HepG2 (cell line): ENCODE results near the gene HIC1. TPM values are rescaled to one million over a fixed set of nuclear protein-coding genes. Genes with fewer than 3 reads are reported as not detected.

ENCODE experiments used
- ATAC-seq: fragments of 200-7000 bp; cut with Tn5 transposase; 3 replicates; pipeline ENCODE4 v1.9.1; 2020; ENCODE audit warnings: mild to moderate bottlenecking, moderate library complexity
- BruUV-seq: library from RNA; stranded (reverse); fragments of 400-500 nt; replicated peaks from 2 replicates; lab custom pipeline; 2021; lab: Mats Ljungman, UMichigan
- CTCF ChIA-PET: fragments of 300-600 bp; formaldehyde crosslinking; extraction: SDS; loops from one replicate; lab custom pipeline; 2021; ENCODE audit warnings: low total read pairs, inconsistent platforms, low intra/inter-chr PET ratio; lab: Yijun Ruan, JAX
- POLR2A ChIA-PET: fragments of 350-600 bp; sonication (Branson Sonifier 250); formaldehyde crosslinking; loops from one replicate; lab custom pipeline; 2020; ENCODE audit warnings: antibody characterized with exemption, inconsistent platforms; lab: Yijun Ruan, JAX
- DNase-seq: peaks from one replicate; pipeline ENCODE4 v3.0.0-alpha.2; 2015; ENCODE audit warnings: low spot score
- FAIRE-seq: peaks from 3 replicates; lab custom pipeline; 2011; peaks lifted over from hg19 to GRCh38; lab: Jason Lieb, UNC
- H2AFZ ChIP-seq: one replicate; pipeline ENCODE4 v1.6.1; 2011; ENCODE audit warnings: low read length, inconsistent platforms
- H3K27ac ChIP-seq: fragments of 300-600 bp; 3 replicates; pipeline ENCODE4 v1.8.0; 2011; ENCODE audit warnings: mixed run types, mild to moderate bottlenecking, mixed read lengths, low read length, inconsistent platforms; ENCODE audit not compliant: insufficient read depth; ENCODE audit errors: extremely low read length
- H3K27me3 ChIP-seq, 2 experiments: fragments of 200-600 bp in 1 of 2; 2 replicates in 1 of 2; 3 replicates in 1 of 2; pipeline versions ENCODE4 v1.6.0 to v1.8.0; 2011; ENCODE audit warnings: low read length in 2 of 2, mild to moderate bottlenecking in 2 of 2, moderate library complexity in 2 of 2, inconsistent platforms in 1 of 2; ENCODE audit not compliant: insufficient read depth in 2 of 2, control insufficient read depth in 1 of 2
- H3K36me3 ChIP-seq, 2 experiments: fragments of 200-600 bp in 1 of 2; replicated peaks in 1 of 2; 2 replicates in 1 of 2; 3 replicates in 1 of 2; pipeline versions ENCODE4 v1.5.1 to v1.8.0; 2011; ENCODE audit warnings: low read length in 2 of 2, inconsistent platforms in 1 of 2; ENCODE audit not compliant: insufficient read depth in 2 of 2, control insufficient read depth in 1 of 2
- H3K4me1 ChIP-seq: 2 replicates; pipeline ENCODE4 v1.5.1; 2012; ENCODE audit warnings: low read length, inconsistent platforms; ENCODE audit not compliant: insufficient read depth
- H3K4me2 ChIP-seq: 2 replicates; pipeline ENCODE4 v1.6.0; 2011; ENCODE audit warnings: low read depth, low read length, inconsistent platforms
- H3K4me3 ChIP-seq, 3 experiments: fragments of 200-600 bp in 1 of 3; sonication (generic), shearing (Covaris generic) in 1 of 3; replicated peaks in 1 of 3; 2 replicates each; pipeline ENCODE4 v1.5.1; 2011 to 2016; ENCODE audit warnings: low read length in 3 of 3, inconsistent platforms in 2 of 3, low read depth in 2 of 3, mild to moderate bottlenecking in 2 of 3, control low read depth in 1 of 3, mixed read lengths in 1 of 3; ENCODE audit not compliant: insufficient read depth in 1 of 3
- H3K79me2 ChIP-seq: one replicate; pipeline ENCODE4 v1.6.1; 2011; ENCODE audit warnings: low read length, inconsistent platforms; ENCODE audit not compliant: insufficient read depth
- H3K9ac ChIP-seq: 2 replicates; pipeline ENCODE4 v1.6.0; 2011; ENCODE audit warnings: mild to moderate bottlenecking, low read depth, low read length, inconsistent platforms; ENCODE audit not compliant: insufficient read depth
- H3K9me3 ChIP-seq: 2 replicates; pipeline ENCODE4 v1.5.1; 2012; ENCODE audit warnings: mild to moderate bottlenecking, low read length
- H4K20me1 ChIP-seq: 2 replicates; pipeline ENCODE4 v1.6.0; 2011; ENCODE audit warnings: inconsistent platforms, mild to moderate bottlenecking, low read length, moderate library complexity; ENCODE audit not compliant: insufficient read depth
- BHLHE40 ChIP-seq: IDR thresholded peaks from 2 replicates; pipeline ENCODE4 v1.6.1; 2011; ENCODE audit warnings: low read length, improper control_type of control experiment
- ELK4 ChIP-seq: sonication (generic); formaldehyde crosslinking; IDR thresholded peaks from 2 replicates; pipeline ENCODE4 v1.9.0; 2021; ENCODE audit warnings: missing genetic modification reagents, borderline replicate concordance
- LCORL ChIP-seq, 2 experiments: fragments of 450-650 bp in 1 of 2; sonication (generic) in 1 of 2; formaldehyde crosslinking in 1 of 2; IDR thresholded peaks; 2 replicates each; pipeline versions ENCODE4 v1.5.0 to v1.6.1; 2017 to 2020; ENCODE audit warnings: antibody characterized with exemption in 1 of 2, missing genetic modification reagents in 1 of 2
- MTA3 ChIP-seq: sonication (generic); formaldehyde crosslinking; IDR thresholded peaks from 2 replicates; pipeline ENCODE4 v1.4.0; 2020; ENCODE audit warnings: missing genetic modification reagents
- MYC ChIP-seq: sonication (generic); formaldehyde crosslinking; IDR thresholded peaks from 2 replicates; pipeline ENCODE4 v1.9.0; 2021; ENCODE audit warnings: missing genetic modification reagents, borderline replicate concordance
- SMARCC2 ChIP-seq: fragments of 450-650 bp; IDR thresholded peaks from 2 replicates; pipeline ENCODE4 v1.6.1; 2017; ENCODE audit warnings: antibody characterized with exemption, mild to moderate bottlenecking
- ZNF878 ChIP-seq: sonication (generic); formaldehyde crosslinking; IDR thresholded peaks from 2 replicates; pipeline ENCODE4 v1.8.1; 2023; ENCODE audit warnings: mild to moderate bottlenecking, missing genetic modification reagents, moderate library complexity
- WGBS: methylation state at CpG from one replicate; pipeline ENCODE4 v1.1.6; 2017; ENCODE audit warnings: low lambda C conversion rate; 5-methylcytosine and 5-hydroxymethylcytosine counted together
- in situ Hi-C: cut with HindIII; loops from 2 replicates; pipeline ENCODE4 v1.10.0; 2017; ENCODE audit warnings: low pct_unique_long_range_greater_than_20kb; ENCODE audit not compliant: extremely low pct_ligation_motif_present
- intact Hi-C: fragments of 100-400 bp; cut with micrococcal nuclease; formaldehyde crosslinking; loops from one replicate; pipeline ENCODE4 v1.10.0; 2022; ENCODE audit not compliant: unreplicated experiment
- polyA plus RNA-seq, 8 experiments: library from polyadenylated mRNA; depleted of rRNA in 3 of 8; stranded (reverse) in 7 of 8; unstranded in 1 of 8; fragments of >200 nt; fragmentation: Illumina TruSeq in 4 of 8; extraction: Trizol in 4 of 8; gene quantifications; 2 replicates each; pipeline versions ENCODE4 v1.2.1 to v1.2.3, GENCODE V29; 2011 to 2016; ENCODE audit warnings: low read depth in 4 of 8, missing spikeins in 1 of 8, mixed read lengths in 1 of 8; ENCODE audit not compliant: insufficient read depth in 1 of 8
- total RNA-seq, 5 experiments: library from RNA; depleted of rRNA; stranded (reverse); fragments of >200 nt; fragmentation: Illumina TruSeq; extraction: Trizol; gene quantifications; 2 replicates each; pipeline ENCODE4 v1.2.3, GENCODE V29; 2016; ENCODE audit warnings: low read depth in 1 of 5

HIC1 gene
- total and polyA plus RNA-seq, 2 of the 13 experiments (the other 11 are each of a cell fraction or from before 2014, with no cell fraction given): 0.04 to 0.31 TPM

GRCh38 chr17:2064520-2064971 lies 9.6 kb downstream of the HIC1 start:
- Histone ChIP-seq H3K27me3 (no peaks in the 10 kb centered on the region), H4K20me1 (no peaks in the 10 kb centered on the region), H3K4me2 (no peak overlapping the region), H3K27ac (no peak overlapping the region), H3K36me3 (peaks cover 14 to 25% of the 10 kb centered on the region in 2 experiments), H3K4me3 (no peak overlapping the region), H3K9me3 (no peaks in the 10 kb centered on the region), H3K4me1 (peaks cover 38% of the 10 kb centered on the region), H3K9ac (no peak overlapping the region), H3K79me2 (no peaks in the 10 kb centered on the region), H2AFZ (no peak overlapping the region)
- no TSS peak for BruUV-seq
- intact Hi-C loops (no loop called here), in situ Hi-C loops (no loop called here)
- WGBS: 100% methylated on average over 6 of the region's 6 CpGs
- CTCF ChIA-PET: no interaction called here
- FAIRE-seq: no peak
- TF ChIP-seq SMARCC2: no peak
- 0 out of 2 replicates have a peak, but pooled peaks have one; percentile 10 for TF ChIP-seq MYC (CRISPR knock-in tag)
- TF ChIP-seq LCORL (IDR thresholded peaks at IDR 0.05): no peak
- TF ChIP-seq LCORL (CRISPR knock-in tag; IDR thresholded peaks at IDR 0.05): no peak
- no peak for TF ChIP-seq ELK4
- TF ChIP-seq MTA3: no peak
- TF ChIP-seq BHLHE40: no peak
- no peak for TF ChIP-seq ZNF878
- DNase-seq: no peak
- ATAC-seq: no peak
- POLR2A ChIA-PET: no interaction called here
